Esophagus muscularis mucosa (tissue), 4 donors: ENCODE measurements around the gene ZBTB34. TPM values are rescaled to one million over a fixed set of nuclear protein-coding genes. Genes with fewer than 3 reads are reported as not detected.

ENCODE experiments used
- DNase-seq: peaks from one replicate; pipeline ENCODE4 v3.0.0-alpha.2; 2017; ENCODE audit errors: extremely low spot score
- H3K27ac ChIP-seq, 4 donors: fragments of 200-600 bp; sonication (generic); replicated peaks in 1 of 4; 1 replicate in 3 of 4; 2 replicates in 1 of 4; pipeline ENCODE4 v1.5.1; 2016 to 2019; ENCODE audit warnings: mild to moderate bottlenecking in 1 of 4
- H3K27me3 ChIP-seq, 4 donors: fragments of 200-600 bp; sonication (generic); one replicate each; pipeline versions ENCODE4 v1.5.1 to v1.6.0; 2016 to 2019
- H3K36me3 ChIP-seq, 4 donors: fragments of 200-600 bp; sonication (generic); one replicate each; pipeline ENCODE4 v1.5.1; 2016 to 2019
- H3K4me1 ChIP-seq, 4 donors: fragments of 200-600 bp; sonication (generic); one replicate each; pipeline ENCODE4 v1.5.1; 2016 to 2019
- H3K4me3 ChIP-seq, 4 donors: fragments of 200-600 bp; sonication (generic); 1 replicate in 2 of 4; 2 replicates in 2 of 4; pipeline ENCODE4 v1.5.1; 2016 to 2019; ENCODE audit warnings: mild to moderate bottlenecking in 4 of 4, moderate library complexity in 1 of 4
- H3K9me3 ChIP-seq, 4 donors: fragments of 200-600 bp; sonication (generic); 1 replicate in 3 of 4; 2 replicates in 1 of 4; pipeline ENCODE4 v1.5.1; 2016 to 2019
- EP300 ChIP-seq: sonication (generic); formaldehyde crosslinking; IDR thresholded peaks from one replicate; pipeline ENCODE4 v1.6.1; 2017; ENCODE audit warnings: antibody characterized with exemption
- POLR2A ChIP-seq: fragments of 450-650 bp; IDR thresholded peaks from one replicate; pipeline ENCODE4 v1.6.1; 2017; ENCODE audit warnings: antibody characterized with exemption, moderate library complexity, mild to moderate bottlenecking, low read depth
- POLR2AphosphoS5 ChIP-seq, 2 donors: sonication (generic); formaldehyde crosslinking; IDR thresholded peaks; one replicate each; pipeline ENCODE4 v1.6.1; 2017; ENCODE audit warnings: antibody characterized with exemption in 2 of 2
- WGBS: methylation state at CpG from one replicate; pipeline ENCODE4 v1.1.5; 2018; 5-methylcytosine and 5-hydroxymethylcytosine counted together
- intact Hi-C: fragments of 100-400 bp; cut with DNase I; formaldehyde crosslinking; loops from one replicate; pipeline ENCODE4 v1.15.1; 2023
- total RNA-seq, 4 donors: library from RNA; depleted of rRNA; stranded (reverse); fragments of >200 nt; gene quantifications; one replicate each; pipeline versions ENCODE4 v1.1.0 to v1.2.1, GENCODE V29; 2016
- TF ChIP-seq, protein P1 (sequence below), 3 experiments: fragments of 200-600 bp in 2 of 3; fragments of 450-650 bp in 1 of 3; sonication (generic) in 2 of 3; IDR thresholded peaks; one replicate each; pipeline ENCODE4 v1.5.1; 2017 to 2019; ENCODE audit warnings: antibody characterized with exemption in 3 of 3, mild to moderate bottlenecking in 2 of 3, moderate library complexity in 1 of 3

ZBTB34 gene
- total RNA-seq, 4 donors from 2014 or later, result 10.4 to 16.8 (median 12.6) TPM

- Histone ChIP-seq H3K27me3 (no peaks in the 10 kb centered on the region), H3K4me3 (peak within 1 kb of the TSS; percentile 67 to 92 (median 76)), H3K9me3 (no peaks in the 10 kb centered on the region), H3K27ac (peak within 1 kb of the TSS; percentile 81 to 86 (median 84)), H3K4me1 (peaks cover 10 to 16% (median 13%) of the 10 kb centered on the region in 4 donors), H3K36me3 (no peaks in the 10 kb centered on the region)
- intact Hi-C loops, result loop anchor here (5.0 kb wide), 1 partner anchor 52 kb away; the partner anchor contains the start of gene ZBTB34
- peak; percentile 98 for DNase-seq
- TF ChIP-seq POLR2AphosphoS5 (IDR thresholded peaks at IDR 0.05), result peak; percentile 60 to 81
- TF ChIP-seq, protein P1, sequence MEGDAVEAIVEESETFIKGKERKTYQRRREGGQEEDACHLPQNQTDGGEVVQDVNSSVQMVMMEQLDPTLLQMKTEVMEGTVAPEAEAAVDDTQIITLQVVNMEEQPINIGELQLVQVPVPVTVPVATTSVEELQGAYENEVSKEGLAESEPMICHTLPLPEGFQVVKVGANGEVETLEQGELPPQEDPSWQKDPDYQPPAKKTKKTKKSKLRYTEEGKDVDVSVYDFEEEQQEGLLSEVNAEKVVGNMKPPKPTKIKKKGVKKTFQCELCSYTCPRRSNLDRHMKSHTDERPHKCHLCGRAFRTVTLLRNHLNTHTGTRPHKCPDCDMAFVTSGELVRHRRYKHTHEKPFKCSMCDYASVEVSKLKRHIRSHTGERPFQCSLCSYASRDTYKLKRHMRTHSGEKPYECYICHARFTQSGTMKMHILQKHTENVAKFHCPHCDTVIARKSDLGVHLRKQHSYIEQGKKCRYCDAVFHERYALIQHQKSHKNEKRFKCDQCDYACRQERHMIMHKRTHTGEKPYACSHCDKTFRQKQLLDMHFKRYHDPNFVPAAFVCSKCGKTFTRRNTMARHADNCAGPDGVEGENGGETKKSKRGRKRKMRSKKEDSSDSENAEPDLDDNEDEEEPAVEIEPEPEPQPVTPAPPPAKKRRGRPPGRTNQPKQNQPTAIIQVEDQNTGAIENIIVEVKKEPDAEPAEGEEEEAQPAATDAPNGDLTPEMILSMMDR (IDR thresholded peaks at IDR 0.05), result no peak
- 2% methylated on average over 12 of the region's 105 CpGs for WGBS
Observed at GRCh38 chr9:126914458-126915280, 54.2 kb downstream of the ZBTB34 start, which contains the start of gene RALGPS1. TSS of gene RALGPS1 (plus strand) at chr9:126914782. CDS start at chr9:126962290, 47,508 bp downstream.

DNA sequence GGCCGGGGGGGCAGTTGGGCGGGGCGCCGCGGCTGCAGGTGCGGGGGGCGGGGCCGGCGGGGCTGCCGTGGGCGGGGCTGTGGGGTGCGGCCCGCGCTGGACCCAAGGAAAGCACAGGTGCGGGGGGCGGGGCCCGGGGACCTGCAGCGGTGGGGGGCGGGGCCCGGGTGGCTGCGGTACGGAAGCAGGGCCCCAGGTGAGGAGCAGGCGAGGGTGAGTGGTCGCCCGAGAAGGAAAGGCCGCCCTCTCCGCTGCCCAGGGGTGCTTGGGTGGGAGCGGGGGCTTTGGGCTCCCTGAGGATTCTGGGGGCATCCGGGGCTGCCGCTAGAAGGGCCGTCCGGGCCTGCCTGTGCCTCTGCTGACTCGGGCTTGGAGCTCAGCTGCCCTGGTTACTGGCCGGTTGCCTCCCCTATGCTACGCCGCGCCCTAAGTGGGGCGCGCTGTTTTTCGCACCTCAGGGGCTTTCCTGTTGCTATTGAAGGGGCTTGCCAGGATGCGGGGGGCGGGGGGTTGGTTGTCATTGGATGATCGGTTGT lies 54.9 kb downstream of the ZBTB34 start:
- intact Hi-C loops, result loop anchor here (5.0 kb wide), 1 partner anchor 53 kb away; the partner anchor contains the start of gene ZBTB34
- no peak for DNase-seq
- H3K27ac ChIP-seq, result peak overlapping the region in 1 of 4 donors; percentile 84
- TF ChIP-seq POLR2A (no peak), EP300 (no peak), POLR2AphosphoS5 (IDR thresholded peaks at IDR 0.05) (no peak)
- TF ChIP-seq, protein P1 (IDR thresholded peaks at IDR 0.05), result no peak
- no peaks in the 10 kb centered on the region for H3K27me3 ChIP-seq
- peak overlapping the region; percentile 67 to 92 (median 76) for H3K4me3 ChIP-seq
- no peaks in the 10 kb centered on the region for H3K36me3 ChIP-seq
- WGBS, result 31% methylated on average over 8 of the region's 43 CpGs
- no peaks in the 10 kb centered on the region for H3K9me3 ChIP-seq
- peaks cover 10 to 16% (median 13%) of the 10 kb centered on the region in 4 donors for H3K4me1 ChIP-seq

DNA sequence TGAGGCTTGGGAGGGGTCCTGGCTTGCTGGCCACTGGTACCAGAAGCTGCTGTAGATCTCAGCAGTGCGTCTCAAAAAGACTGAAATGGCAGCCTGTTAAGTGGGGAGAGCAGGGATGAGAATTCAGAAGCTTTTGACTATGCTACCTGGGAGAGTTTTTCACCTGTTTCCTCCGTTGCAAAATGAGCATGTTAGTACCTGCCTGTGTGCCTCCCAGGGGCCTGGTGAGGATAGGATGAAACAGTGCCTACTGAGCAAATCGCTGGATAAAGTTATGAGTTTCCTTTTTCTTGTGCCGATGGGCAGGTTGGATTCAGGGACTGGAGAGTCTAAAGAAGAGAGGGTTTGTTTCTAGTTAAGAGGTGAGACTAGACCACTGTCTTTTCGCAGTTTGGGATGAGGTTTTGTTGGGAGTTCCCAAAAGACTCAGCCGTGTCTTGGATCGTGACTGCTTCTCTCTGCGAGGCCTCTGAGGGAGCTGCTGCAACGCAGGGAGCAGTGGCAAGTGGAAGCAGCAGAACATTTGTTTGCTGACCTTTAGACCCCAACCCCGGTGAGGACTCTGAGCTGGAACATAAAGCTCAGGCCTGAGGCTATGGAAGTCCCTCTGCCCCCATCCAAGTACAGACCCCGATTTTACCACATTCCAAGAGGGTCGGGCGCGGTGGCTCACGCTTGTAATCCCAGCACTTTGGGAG lies 55.6 kb downstream of the ZBTB34 start:
- Histone ChIP-seq H3K27me3 (no peaks in the 10 kb centered on the region), H3K4me3 (peak overlapping the region in 1 of 4 donors; percentile 72), H3K4me1 (peaks cover 10 to 16% (median 13%) of the 10 kb centered on the region in 4 donors), H3K36me3 (no peaks in the 10 kb centered on the region), H3K27ac (no peak overlapping the region), H3K9me3 (no peaks in the 10 kb centered on the region)
- DNase-seq, result no peak
- 86% methylated on average over 14 of the region's 15 CpGs for WGBS
- intact Hi-C loops, result loop anchor here (5.0 kb wide), 1 partner anchor 54 kb away; the partner anchor contains the start of gene ZBTB34
- TF ChIP-seq, protein P1 (IDR thresholded peaks at IDR 0.05), result no peak
- no peak for TF ChIP-seq POLR2A
- TF ChIP-seq POLR2AphosphoS5 (IDR thresholded peaks at IDR 0.05), result no peak
- no peak for TF ChIP-seq EP300

- Histone ChIP-seq H3K27me3 (no peaks in the 10 kb centered on the region), H3K9me3 (no peaks in the 10 kb centered on the region), H3K4me1 (peaks cover 10 to 16% (median 13%) of the 10 kb centered on the region in 4 donors), H3K27ac (no peak overlapping the region), H3K36me3 (no peaks in the 10 kb centered on the region), H3K4me3 (no peak overlapping the region)
- intact Hi-C loops, result loop anchor here (5.0 kb wide), 1 partner anchor 55 kb away; the partner anchor contains the start of gene ZBTB34
- WGBS, result 88% methylated on average over 2 of the region's 2 CpGs
- DNase-seq, result no peak
- TF ChIP-seq EP300, result no peak
- TF ChIP-seq, protein P1 (IDR thresholded peaks at IDR 0.05), result no peak
- no peak for TF ChIP-seq POLR2AphosphoS5 (IDR thresholded peaks at IDR 0.05)
- TF ChIP-seq POLR2A, result no peak
Observed at GRCh38 chr9:126916909-126917308, 56.5 kb downstream of the ZBTB34 start.
